Fibroblast of skin of right biceps (primary cell): ENCODE results near the gene QRSL1.
"Not testable (repeated sequence)": the region's sequence is repeated elsewhere in the genome, so short reads cannot be mapped to it uniquely, and the experiment has no call there.

Experiments
- DNase-seq: peaks from one replicate; pipeline ENCODE4 v3.0.0-alpha.2; 2013

Gene QRSL1, protein sequence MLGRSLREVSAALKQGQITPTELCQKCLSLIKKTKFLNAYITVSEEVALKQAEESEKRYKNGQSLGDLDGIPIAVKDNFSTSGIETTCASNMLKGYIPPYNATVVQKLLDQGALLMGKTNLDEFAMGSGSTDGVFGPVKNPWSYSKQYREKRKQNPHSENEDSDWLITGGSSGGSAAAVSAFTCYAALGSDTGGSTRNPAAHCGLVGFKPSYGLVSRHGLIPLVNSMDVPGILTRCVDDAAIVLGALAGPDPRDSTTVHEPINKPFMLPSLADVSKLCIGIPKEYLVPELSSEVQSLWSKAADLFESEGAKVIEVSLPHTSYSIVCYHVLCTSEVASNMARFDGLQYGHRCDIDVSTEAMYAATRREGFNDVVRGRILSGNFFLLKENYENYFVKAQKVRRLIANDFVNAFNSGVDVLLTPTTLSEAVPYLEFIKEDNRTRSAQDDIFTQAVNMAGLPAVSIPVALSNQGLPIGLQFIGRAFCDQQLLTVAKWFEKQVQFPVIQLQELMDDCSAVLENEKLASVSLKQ

DNA sequence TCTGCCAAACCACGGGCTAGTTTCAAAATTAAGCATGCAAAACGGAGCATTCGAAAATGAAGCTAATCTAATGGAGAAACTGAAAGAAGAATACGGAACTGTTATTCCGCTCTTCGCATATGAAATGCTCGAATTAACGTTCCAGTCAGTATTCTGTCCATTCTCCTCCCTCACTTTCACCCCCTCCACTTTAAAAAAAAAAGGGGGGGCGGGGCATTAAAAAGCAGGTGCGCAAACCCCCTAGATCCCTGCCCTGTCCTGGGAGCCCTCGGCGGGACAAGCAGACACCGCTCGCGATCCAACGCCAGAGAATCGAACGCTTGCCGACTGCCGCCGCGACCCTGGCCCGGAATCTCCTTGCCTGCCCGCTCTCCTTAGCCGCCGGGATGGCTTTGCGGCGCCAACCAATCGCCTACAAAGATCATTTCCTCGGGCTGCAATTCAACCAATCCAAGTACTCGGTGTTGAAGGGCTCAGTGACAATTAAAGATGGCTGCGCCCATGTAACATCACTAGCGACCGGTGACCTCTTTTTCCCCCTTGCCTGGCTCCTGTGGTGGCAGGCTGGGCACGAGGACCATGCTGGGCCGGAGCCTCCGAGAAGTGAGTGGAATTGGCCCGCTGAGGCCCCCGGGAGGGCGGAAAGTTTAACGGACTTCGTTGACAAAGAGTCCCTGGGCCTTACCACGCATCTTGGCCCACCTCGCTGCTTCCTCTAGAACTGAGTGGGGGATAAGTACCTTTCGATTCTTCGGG is at the start of gene QRSL1, which contains the start of gene RTN4IP1:
QRSL1 (plus strand) TSS at position 476 of the 756 bp plus-strand sequence; CDS start at position 580, 104 bp downstream.
RTN4IP1 (minus strand) TSS at position 396 of the 756 bp plus-strand sequence. CDS start 477 bp downstream, outside the sequence.
- DNase-seq: peak; percentile 92

- no peak for DNase-seq
These were observed 47.9 kb upstream of the QRSL1 start for GRCh38 chr6:106581468-106581867.

GRCh38 chr6:106586815-106587415 is 42.5 kb upstream of the QRSL1 start:
- no peak for DNase-seq

DNA sequence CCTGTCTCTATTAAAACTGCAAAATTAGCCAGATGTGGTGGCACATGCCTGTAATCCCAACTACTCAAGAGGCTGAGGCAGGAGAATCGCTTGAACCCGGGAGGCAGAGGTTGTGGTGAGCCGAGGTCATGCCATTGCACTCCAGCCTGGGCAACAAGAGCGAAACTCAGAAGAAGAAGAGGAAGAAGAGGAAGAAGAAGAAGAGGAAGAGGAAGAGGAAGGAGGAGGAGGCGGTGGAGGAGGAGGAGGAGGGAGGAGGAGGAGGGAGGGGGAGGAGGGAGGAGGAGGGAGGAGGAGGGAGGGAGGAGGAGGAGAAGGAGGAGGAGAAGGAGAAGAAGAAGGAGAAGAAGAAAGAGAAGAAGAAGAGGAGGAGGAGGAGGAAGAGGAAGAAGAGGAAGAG is 40.4 kb upstream of the QRSL1 start:
- DNase-seq: not testable (repeated sequence)

DNA sequence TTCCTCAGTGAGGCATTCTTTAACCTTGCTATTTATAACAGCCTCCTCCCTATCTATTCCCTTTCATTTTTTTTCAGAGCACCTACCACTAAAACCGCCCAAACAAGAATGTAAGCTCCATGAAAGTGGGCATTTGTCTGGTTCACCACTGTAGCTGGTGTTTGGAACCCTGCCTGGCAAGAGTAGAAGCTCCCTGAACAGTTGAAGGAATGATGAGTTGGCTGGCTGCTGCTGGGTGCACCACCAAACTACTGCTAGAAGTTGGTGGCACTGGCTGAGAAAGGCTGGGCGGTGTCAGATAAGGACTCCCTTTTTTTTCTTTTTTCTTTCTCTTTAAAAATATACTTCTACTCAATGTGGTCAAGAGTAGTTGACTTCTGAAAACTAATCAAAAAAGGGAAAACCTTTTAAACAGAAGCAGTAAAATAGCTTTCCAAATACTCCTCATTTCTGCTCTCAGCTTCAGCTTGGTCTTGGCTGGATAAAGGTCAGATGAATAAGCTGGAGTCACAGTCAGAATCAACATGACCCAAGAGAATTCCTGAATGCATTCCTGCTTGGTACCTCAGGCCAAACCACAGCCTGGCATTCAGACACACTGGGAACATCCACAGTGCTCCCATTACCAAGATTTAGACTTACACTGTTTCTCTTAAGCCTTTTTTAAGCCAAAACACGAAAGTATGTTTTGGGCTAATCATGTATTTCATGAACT is 38.1 kb upstream of the QRSL1 start:
- DNase-seq: peak; percentile 80

DNA sequence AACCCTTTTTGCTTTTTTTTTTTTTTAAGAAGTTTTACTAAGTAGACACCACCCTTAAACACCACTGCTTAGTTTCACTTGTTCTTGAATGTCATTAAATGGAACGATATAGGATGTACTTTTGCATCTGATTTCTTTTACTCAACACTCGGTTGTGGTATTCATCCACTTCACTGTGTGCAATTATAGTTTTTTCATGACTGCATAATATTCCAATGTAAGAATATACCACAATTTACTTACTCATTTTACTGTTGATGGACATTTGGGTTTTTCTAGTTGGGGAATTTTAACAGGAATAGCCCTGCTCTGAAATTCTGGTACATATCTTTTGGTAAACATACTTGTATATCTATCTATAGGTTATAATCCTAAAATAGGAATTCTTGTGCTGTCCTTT is 29.9 kb upstream of the QRSL1 start:
- DNase-seq: no peak

GRCh38 chr6:106600329-106600728 is 29.0 kb upstream of the QRSL1 start:
- peak; percentile 56 for DNase-seq

- DNase-seq: peak; percentile 48
These were observed 21.2 kb upstream of the QRSL1 start for GRCh38 chr6:106608080-106608668.

- no peak for DNase-seq
These were observed 19.7 kb upstream of the QRSL1 start for GRCh38 chr6:106609699-106610098.

DNA sequence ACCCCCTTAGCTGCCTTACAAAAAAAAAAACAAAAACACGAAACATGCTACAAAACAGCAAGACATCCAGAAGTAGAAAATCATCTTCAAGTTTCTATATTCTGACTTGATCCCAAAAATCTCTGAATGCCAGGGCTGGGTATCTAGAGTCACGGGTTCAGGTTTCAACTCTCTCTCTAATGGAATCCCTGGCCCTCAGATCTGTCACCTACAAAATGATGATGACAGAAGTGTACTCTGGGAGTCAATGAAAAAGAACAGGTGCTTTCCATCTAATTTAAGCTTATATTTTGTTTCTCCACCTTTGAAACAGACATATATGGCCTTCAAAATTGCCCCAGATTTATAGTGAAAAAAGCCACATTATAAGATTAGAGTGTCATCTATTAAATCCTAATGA is 18.3 kb upstream of the QRSL1 start:
- DNase-seq: no peak

GRCh38 chr6:106612671-106613416 is 16.5 kb upstream of the QRSL1 start:
- DNase-seq: no peak

- DNase-seq: no peak
These were observed 15.8 kb upstream of the QRSL1 start for GRCh38 chr6:106613590-106613989.

DNA sequence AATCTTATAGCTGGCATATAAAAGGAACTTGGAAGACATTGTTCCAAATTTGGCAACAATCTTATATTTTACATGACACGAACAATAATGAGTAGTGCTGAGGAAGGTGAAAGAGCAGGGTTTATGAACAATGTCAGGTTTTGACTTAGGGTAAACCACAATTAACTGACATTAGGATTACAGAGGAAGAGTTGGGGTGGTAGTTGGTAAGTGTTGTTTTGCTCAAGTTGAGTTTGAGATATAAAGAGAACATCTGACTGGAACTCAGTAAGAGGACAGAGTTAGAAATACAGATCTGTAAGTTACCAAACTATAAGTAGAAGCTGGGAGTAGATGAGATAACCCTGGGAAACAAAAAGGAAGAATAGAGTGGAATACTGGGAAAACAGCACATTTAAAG is 15.2 kb upstream of the QRSL1 start:
- DNase-seq: no peak

- no peak for DNase-seq
These were observed 14.7 kb upstream of the QRSL1 start for GRCh38 chr6:106614592-106615257.

GRCh38 chr6:106617302-106617701 is 12.1 kb upstream of the QRSL1 start:
- DNase-seq: no peak

DNA sequence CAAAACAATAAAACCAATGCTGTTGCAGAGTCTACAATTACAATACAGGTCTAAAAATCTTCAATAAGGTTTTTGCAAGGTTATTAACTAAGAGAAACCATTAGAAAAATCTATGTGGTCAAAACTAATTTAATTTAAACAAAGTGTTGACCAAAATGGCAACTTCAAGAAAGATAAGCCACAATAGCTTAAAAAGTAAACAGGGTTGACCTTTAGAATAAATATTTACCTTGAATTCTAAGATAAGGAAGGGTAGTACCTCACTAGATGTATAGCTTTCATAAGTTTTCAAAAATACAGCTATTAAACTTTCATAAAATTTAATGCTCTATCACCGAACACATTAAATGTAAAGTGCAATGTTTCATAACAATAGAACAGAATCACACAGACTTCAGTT is 11.5 kb upstream of the QRSL1 start:
- no peak for DNase-seq

- DNase-seq: no peak
These were observed 11.1 kb upstream of the QRSL1 start for GRCh38 chr6:106618324-106618723.

GRCh38 chr6:106619223-106619622 is 10.2 kb upstream of the QRSL1 start:
- DNase-seq: no peak

GRCh38 chr6:106620931-106621672 is 8.3 kb upstream of the QRSL1 start:
- DNase-seq: peak; percentile 54

DNA sequence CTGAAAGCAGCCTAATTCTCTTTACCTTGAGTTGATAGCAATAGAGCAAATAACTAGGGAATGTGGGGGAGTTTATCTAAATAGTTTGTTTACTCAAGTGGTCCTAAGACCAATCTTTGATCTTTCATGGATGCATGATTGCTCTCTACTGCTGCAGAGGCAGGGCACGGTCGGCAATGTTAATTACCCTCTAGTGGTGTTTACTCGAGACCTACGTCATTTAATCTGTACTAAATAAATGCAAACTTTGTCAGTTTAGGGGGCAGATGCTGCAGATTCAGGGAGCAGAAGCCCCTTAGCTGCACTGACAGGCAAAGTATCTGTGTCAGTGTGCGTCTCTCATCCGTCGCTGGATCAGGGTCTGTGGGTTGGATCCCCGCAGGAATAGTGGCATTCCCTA is 7.0 kb upstream of the QRSL1 start:
- DNase-seq: no peak
